ENCODE data around the gene INTS7. TPM values are rescaled to one million over a fixed set of nuclear protein-coding genes. Genes with fewer than 3 reads are reported as not detected.

The INTS7 gene
- total RNA-seq, 1 donor from 2014 or later: 19.1 TPM

- Mint-ChIP-seq H3K9me3 (peaks cover 4% of the 10 kb centered on the region), H3K27me3 (no peaks in the 10 kb centered on the region), H3K4me1 (no peaks in the 10 kb centered on the region), H3K4me3 (no peak overlapping the region), H3K27ac (no peak overlapping the region), H3K36me3 (ENCODE audit: low read depth) (peaks cover 2% of the 10 kb centered on the region)
- DNase-seq (no peak), ATAC-seq (ENCODE audit: low read depth) (peak; percentile 37)
- intact Hi-C loops (cut with micrococcal nuclease): loop anchor here (1.0 to 10.0 kb wide), 5 partner anchors 228 to 722 kb away; no protein-coding TSS in a partner anchor
- ChIA-PET POLR2A (interaction anchor here (0.7 to 1.9 kb wide), 3 partner anchors 223 to 392 kb away, joined by 3 to 7 read pairs (median 4); partner anchors contain the start of gene PPP2R5A), CTCF (interaction anchor here (0.7 to 4.9 kb wide), 19 partner anchors 9 to 394 kb away, joined by 3 to 99 read pairs (median 4); partner anchors contain the start of genes DTL, INTS7 and PPP2R5A)
- peak; percentile 36 for TF ChIP-seq CTCF (IDR thresholded peaks at IDR 0.05)
Observed at GRCh38 chr1:212062832-212063438, 27.6 kb upstream of the INTS7 start.

- CTCF ChIA-PET: interaction anchor here (0.9 to 2.3 kb wide), 4 partner anchors 10 to 395 kb away, joined by 3 to 11 read pairs (median 5); no protein-coding TSS in a partner anchor
- H3K4me1 Mint-ChIP-seq: no peaks in the 10 kb centered on the region
- ATAC-seq (ENCODE audit: low read depth) (no peak), DNase-seq (no peak)
- intact Hi-C loops (cut with micrococcal nuclease): loop anchor here (10.0 kb wide), 1 partner anchor 724 kb away; no protein-coding TSS in a partner anchor
- H3K27ac Mint-ChIP-seq: no peak overlapping the region
- H3K27me3 Mint-ChIP-seq: no peaks in the 10 kb centered on the region
- H3K9me3 Mint-ChIP-seq: peaks cover 23% of the 10 kb centered on the region
- POLR2A ChIA-PET: interaction anchor here (0.7 kb wide), 1 partner anchor 926 kb away, joined by 7 read pairs; no protein-coding TSS in a partner anchor
- TF ChIP-seq CTCF (IDR thresholded peaks at IDR 0.05): no peak
- H3K4me3 Mint-ChIP-seq: no peak overlapping the region
- peaks cover 2% of the 10 kb centered on the region for H3K36me3 Mint-ChIP-seq (ENCODE audit: low read depth)
Observed at GRCh38 chr1:212060632-212061472, 25.5 kb upstream of the INTS7 start.

- no peaks in the 10 kb centered on the region for H3K27me3 Mint-ChIP-seq
- H3K27ac Mint-ChIP-seq: no peak overlapping the region
- ChIA-PET POLR2A (no interaction called here), CTCF (no interaction called here)
- no peak overlapping the region for H3K4me3 Mint-ChIP-seq
- peaks cover 2% of the 10 kb centered on the region for H3K4me1 Mint-ChIP-seq
- no peak for TF ChIP-seq CTCF (IDR thresholded peaks at IDR 0.05)
- intact Hi-C loops (cut with micrococcal nuclease): no loop called here
- peaks cover 2% of the 10 kb centered on the region for H3K36me3 Mint-ChIP-seq (ENCODE audit: low read depth)
- H3K9me3 Mint-ChIP-seq: peaks cover 23% of the 10 kb centered on the region
- DNase-seq (no peak), ATAC-seq (ENCODE audit: low read depth) (no peak)
Observed at GRCh38 chr1:212055333-212055732, 20.0 kb upstream of the INTS7 start.

GRCh38 chr1:212053993-212054392, 18.6 kb upstream of the INTS7 start:
- H3K9me3 Mint-ChIP-seq: peaks cover 23% of the 10 kb centered on the region
- peaks cover 2% of the 10 kb centered on the region for H3K4me1 Mint-ChIP-seq
- no peak overlapping the region for H3K27ac Mint-ChIP-seq
- intact Hi-C loops (cut with micrococcal nuclease): no loop called here
- no peaks in the 10 kb centered on the region for H3K27me3 Mint-ChIP-seq
- no peak overlapping the region for H3K4me3 Mint-ChIP-seq
- CTCF ChIA-PET: no interaction called here
- DNase-seq: no peak
- no peak for TF ChIP-seq CTCF (IDR thresholded peaks at IDR 0.05)
- POLR2A ChIA-PET: interaction anchor here (0.7 kb wide), 1 partner anchor 273 kb away, joined by 5 read pairs; no protein-coding TSS in a partner anchor
- H3K36me3 Mint-ChIP-seq (ENCODE audit: low read depth): peaks cover 2% of the 10 kb centered on the region
- ATAC-seq (ENCODE audit: low read depth): no peak

- ChIA-PET POLR2A (no interaction called here), CTCF (no interaction called here)
- no peak for TF ChIP-seq CTCF (IDR thresholded peaks at IDR 0.05)
- ATAC-seq (ENCODE audit: low read depth) (no peak), DNase-seq (no peak)
- Mint-ChIP-seq H3K27ac (no peak overlapping the region), H3K4me1 (peaks cover 1% of the 10 kb centered on the region), H3K4me3 (no peak overlapping the region), H3K9me3 (no peaks in the 10 kb centered on the region), H3K27me3 (no peaks in the 10 kb centered on the region), H3K36me3 (ENCODE audit: low read depth) (no peaks in the 10 kb centered on the region)
- intact Hi-C loops (cut with micrococcal nuclease): no loop called here
Observed at GRCh38 chr1:212045981-212046380, 10.6 kb upstream of the INTS7 start.

Measured in activated B cell treated with CpG ODN at 0.5 μM for 24 hours (primary cell).